ENCODE measurements around the gene DSC1.
"Not testable (repeated sequence)": the region's sequence is repeated elsewhere in the genome, so short reads cannot be mapped to it uniquely, and the experiment has no call there.

Gene DSC1

GRCh38 chr18:31203096-31203793 lies 40.6 kb upstream of the DSC1 start:
- no peaks in the 10 kb centered on the region for H3K9me3 ChIP-seq (ENCODE audit: control insufficient read depth, low read length)
- no peaks in the 10 kb centered on the region for H3K4me1 ChIP-seq (ENCODE audit: control insufficient read depth, insufficient read depth, low read length, poor library complexity, severe bottlenecking)
- H3K27ac ChIP-seq (ENCODE audit: insufficient read depth, low read length, poor library complexity, severe bottlenecking) = no peak overlapping the region
- no peaks in the 10 kb centered on the region for H3K36me3 ChIP-seq (ENCODE audit: control insufficient read depth, insufficient read depth, low read length)
- H3K27me3 ChIP-seq (replicated peaks; ENCODE audit: control insufficient read depth, insufficient read depth, low read length, poor library complexity, severe bottlenecking) = no peaks in the 10 kb centered on the region
- no peak overlapping the region for H3K4me3 ChIP-seq (ENCODE audit: insufficient read depth, low read depth, low read length, poor library complexity, severe bottlenecking)
- no peak for DNase-seq

- no peaks in the 10 kb centered on the region for H3K4me1 ChIP-seq (ENCODE audit: control insufficient read depth, insufficient read depth, low read length, poor library complexity, severe bottlenecking)
- H3K9me3 ChIP-seq (ENCODE audit: control insufficient read depth, low read length) = no peaks in the 10 kb centered on the region
- H3K27ac ChIP-seq (ENCODE audit: insufficient read depth, low read length, poor library complexity, severe bottlenecking) = no peak overlapping the region
- no peak for DNase-seq
- H3K4me3 ChIP-seq (ENCODE audit: insufficient read depth, low read depth, low read length, poor library complexity, severe bottlenecking) = no peak overlapping the region
- no peaks in the 10 kb centered on the region for H3K27me3 ChIP-seq (replicated peaks; ENCODE audit: control insufficient read depth, insufficient read depth, low read length, poor library complexity, severe bottlenecking)
- H3K36me3 ChIP-seq (ENCODE audit: control insufficient read depth, insufficient read depth, low read length) = no peaks in the 10 kb centered on the region
Observed at GRCh38 chr18:31199190-31199769, 36.6 kb upstream of the DSC1 start.

GRCh38 chr18:31197676-31198075 lies 35.0 kb upstream of the DSC1 start:
- Histone ChIP-seq H3K27ac (ENCODE audit: insufficient read depth, low read length, poor library complexity, severe bottlenecking) (no peak overlapping the region), H3K27me3 (replicated peaks; ENCODE audit: control insufficient read depth, insufficient read depth, low read length, poor library complexity, severe bottlenecking) (no peaks in the 10 kb centered on the region), H3K4me1 (ENCODE audit: control insufficient read depth, insufficient read depth, low read length, poor library complexity, severe bottlenecking) (no peaks in the 10 kb centered on the region), H3K4me3 (ENCODE audit: insufficient read depth, low read depth, low read length, poor library complexity, severe bottlenecking) (no peak overlapping the region), H3K36me3 (ENCODE audit: control insufficient read depth, insufficient read depth, low read length) (no peaks in the 10 kb centered on the region), H3K9me3 (ENCODE audit: control insufficient read depth, low read length) (no peaks in the 10 kb centered on the region)
- DNase-seq = no peak

- no peaks in the 10 kb centered on the region for H3K9me3 ChIP-seq (ENCODE audit: control insufficient read depth, low read length)
- H3K27me3 ChIP-seq (replicated peaks; ENCODE audit: control insufficient read depth, insufficient read depth, low read length, poor library complexity, severe bottlenecking) = no peaks in the 10 kb centered on the region
- no peaks in the 10 kb centered on the region for H3K36me3 ChIP-seq (ENCODE audit: control insufficient read depth, insufficient read depth, low read length)
- no peak overlapping the region for H3K27ac ChIP-seq (ENCODE audit: insufficient read depth, low read length, poor library complexity, severe bottlenecking)
- no peak for DNase-seq
- H3K4me1 ChIP-seq (ENCODE audit: control insufficient read depth, insufficient read depth, low read length, poor library complexity, severe bottlenecking) = no peaks in the 10 kb centered on the region
- no peak overlapping the region for H3K4me3 ChIP-seq (ENCODE audit: insufficient read depth, low read depth, low read length, poor library complexity, severe bottlenecking)
Observed at GRCh38 chr18:31195063-31195462, 32.4 kb upstream of the DSC1 start.

- no peaks in the 10 kb centered on the region for H3K27me3 ChIP-seq (replicated peaks; ENCODE audit: control insufficient read depth, insufficient read depth, low read length, poor library complexity, severe bottlenecking)
- H3K36me3 ChIP-seq (ENCODE audit: control insufficient read depth, insufficient read depth, low read length) = no peaks in the 10 kb centered on the region
- H3K4me3 ChIP-seq (ENCODE audit: insufficient read depth, low read depth, low read length, poor library complexity, severe bottlenecking) = no peak overlapping the region
- no peak overlapping the region for H3K27ac ChIP-seq (ENCODE audit: insufficient read depth, low read length, poor library complexity, severe bottlenecking)
- H3K4me1 ChIP-seq (ENCODE audit: control insufficient read depth, insufficient read depth, low read length, poor library complexity, severe bottlenecking) = no peaks in the 10 kb centered on the region
- no peak for DNase-seq
- no peaks in the 10 kb centered on the region for H3K9me3 ChIP-seq (ENCODE audit: control insufficient read depth, low read length)
Observed at GRCh38 chr18:31192086-31192776, 29.6 kb upstream of the DSC1 start.

GRCh38 chr18:31190919-31191318 lies 28.3 kb upstream of the DSC1 start:
- Histone ChIP-seq H3K36me3 (ENCODE audit: control insufficient read depth, insufficient read depth, low read length) (no peaks in the 10 kb centered on the region), H3K4me3 (ENCODE audit: insufficient read depth, low read depth, low read length, poor library complexity, severe bottlenecking) (no peak overlapping the region), H3K9me3 (ENCODE audit: control insufficient read depth, low read length) (no peaks in the 10 kb centered on the region), H3K27me3 (replicated peaks; ENCODE audit: control insufficient read depth, insufficient read depth, low read length, poor library complexity, severe bottlenecking) (no peaks in the 10 kb centered on the region), H3K4me1 (ENCODE audit: control insufficient read depth, insufficient read depth, low read length, poor library complexity, severe bottlenecking) (no peaks in the 10 kb centered on the region), H3K27ac (ENCODE audit: insufficient read depth, low read length, poor library complexity, severe bottlenecking) (no peak overlapping the region)
- no peak for DNase-seq

- no peaks in the 10 kb centered on the region for H3K27me3 ChIP-seq (replicated peaks; ENCODE audit: control insufficient read depth, insufficient read depth, low read length, poor library complexity, severe bottlenecking)
- H3K9me3 ChIP-seq (ENCODE audit: control insufficient read depth, low read length) = no peaks in the 10 kb centered on the region
- no peaks in the 10 kb centered on the region for H3K36me3 ChIP-seq (ENCODE audit: control insufficient read depth, insufficient read depth, low read length)
- H3K4me3 ChIP-seq (ENCODE audit: insufficient read depth, low read depth, low read length, poor library complexity, severe bottlenecking) = no peak overlapping the region
- no peak overlapping the region for H3K27ac ChIP-seq (ENCODE audit: insufficient read depth, low read length, poor library complexity, severe bottlenecking)
- no peak for DNase-seq
- H3K4me1 ChIP-seq (ENCODE audit: control insufficient read depth, insufficient read depth, low read length, poor library complexity, severe bottlenecking) = no peaks in the 10 kb centered on the region
Observed at GRCh38 chr18:31189757-31190156, 27.1 kb upstream of the DSC1 start.

GRCh38 chr18:31185186-31185950 lies 22.7 kb upstream of the DSC1 start:
- Histone ChIP-seq H3K4me1 (ENCODE audit: control insufficient read depth, insufficient read depth, low read length, poor library complexity, severe bottlenecking) (no peaks in the 10 kb centered on the region), H3K4me3 (ENCODE audit: insufficient read depth, low read depth, low read length, poor library complexity, severe bottlenecking) (no peak overlapping the region), H3K27me3 (replicated peaks; ENCODE audit: control insufficient read depth, insufficient read depth, low read length, poor library complexity, severe bottlenecking) (no peaks in the 10 kb centered on the region), H3K36me3 (ENCODE audit: control insufficient read depth, insufficient read depth, low read length) (no peaks in the 10 kb centered on the region), H3K9me3 (ENCODE audit: control insufficient read depth, low read length) (no peaks in the 10 kb centered on the region), H3K27ac (ENCODE audit: insufficient read depth, low read length, poor library complexity, severe bottlenecking) (no peak overlapping the region)
- no peak for DNase-seq

GRCh38 chr18:31183302-31183701 lies 20.6 kb upstream of the DSC1 start:
- no peak overlapping the region for H3K27ac ChIP-seq (ENCODE audit: insufficient read depth, low read length, poor library complexity, severe bottlenecking)
- H3K27me3 ChIP-seq (replicated peaks; ENCODE audit: control insufficient read depth, insufficient read depth, low read length, poor library complexity, severe bottlenecking) = no peaks in the 10 kb centered on the region
- no peak overlapping the region for H3K4me3 ChIP-seq (ENCODE audit: insufficient read depth, low read depth, low read length, poor library complexity, severe bottlenecking)
- no peak for DNase-seq
- no peaks in the 10 kb centered on the region for H3K4me1 ChIP-seq (ENCODE audit: control insufficient read depth, insufficient read depth, low read length, poor library complexity, severe bottlenecking)
- H3K36me3 ChIP-seq (ENCODE audit: control insufficient read depth, insufficient read depth, low read length) = no peaks in the 10 kb centered on the region
- no peaks in the 10 kb centered on the region for H3K9me3 ChIP-seq (ENCODE audit: control insufficient read depth, low read length)

GRCh38 chr18:31177369-31177768 lies 14.7 kb upstream of the DSC1 start:
- H3K27me3 ChIP-seq (replicated peaks; ENCODE audit: control insufficient read depth, insufficient read depth, low read length, poor library complexity, severe bottlenecking); H3K9me3 ChIP-seq (ENCODE audit: control insufficient read depth, low read length); H3K36me3 ChIP-seq (ENCODE audit: control insufficient read depth, insufficient read depth, low read length); H3K27ac ChIP-seq (ENCODE audit: insufficient read depth, low read length, poor library complexity, severe bottlenecking); H3K4me3 ChIP-seq (ENCODE audit: insufficient read depth, low read depth, low read length, poor library complexity, severe bottlenecking); DNase-seq; H3K4me1 ChIP-seq (ENCODE audit: control insufficient read depth, insufficient read depth, low read length, poor library complexity, severe bottlenecking): not testable (repeated sequence)

Measured in effector memory CD4-positive, alpha-beta T cell (primary cell).